Upper lobe of left lung (tissue), 4 donors: Measurements from ENCODE around the gene SPDYE2.
"Not testable (repeated sequence)": the region's sequence is repeated elsewhere in the genome, so short reads cannot be mapped to it uniquely, and the experiment has no call there.

Experiments used
- CTCF ChIP-seq, 6 experiments: fragments of 450-650 bp in 4 of 6; fragments of 200-600 bp in 2 of 6; sonication (generic) in 2 of 6; IDR thresholded peaks; one replicate each; pipeline ENCODE4 v1.5.1; 2016 to 2019; ENCODE audit warnings: antibody characterized with exemption in 6 of 6
- POLR2A ChIP-seq, 4 donors: fragments of 450-650 bp; IDR thresholded peaks; one replicate each; pipeline ENCODE4 v1.5.1; 2016 to 2017; ENCODE audit warnings: antibody characterized with exemption in 4 of 4, mild to moderate bottlenecking in 2 of 4
- POLR2AphosphoS5 ChIP-seq, 2 donors: sonication (generic); formaldehyde crosslinking; IDR thresholded peaks; one replicate each; pipeline ENCODE4 v1.5.1; 2017; ENCODE audit warnings: antibody characterized with exemption in 2 of 2

GRCh38 chr7:102576363-102576762, 25.3 kb downstream of the SPDYE2 start:
- not testable (repeated sequence) for TF ChIP-seq CTCF, POLR2AphosphoS5, POLR2A (IDR thresholded peaks at IDR 0.05)
